Spleen (tissue), 7 donors: Measurements from ENCODE around the gene CATSPERD.

Experiments used
- CTCF ChIP-seq, 11 experiments: fragments of 200-600 bp in 7 of 11; fragments of 450-650 bp in 4 of 11; sonication (generic) in 4 of 11; IDR thresholded peaks in 8 of 11; conservative IDR thresholded peaks in 3 of 11; 1 replicate in 7 of 11; 2 replicates in 4 of 11; pipeline versions ENCODE4 v1.4.0 to v1.8.0; 2016 to 2021; ENCODE audit warnings: antibody characterized with exemption in 11 of 11, inconsistent platforms in 4 of 11, mild to moderate bottlenecking in 1 of 11
- POLR2AphosphoS5 ChIP-seq, 3 donors: sonication (generic); formaldehyde crosslinking; IDR thresholded peaks; one replicate each; pipeline ENCODE4 v1.5.1; 2017; ENCODE audit warnings: antibody characterized with exemption in 3 of 3
- donor health status: DM: no; HTN: no; CAD: no; lungs with moderate emphysema.
- donor health status: DM: no; HTN: no; CAD: no.
- donor health status: DM: no; HTN: no; CAD: no.

- TF ChIP-seq POLR2AphosphoS5 (IDR thresholded peaks at IDR 0.05) (peak; percentile 46 to 77 (median 53)), CTCF (IDR thresholded peaks at IDR 0.05 in 8 of 11, conservative IDR thresholded peaks at IDR 0.05 in 3 of 11) (no peak)
Observed at GRCh38 chr19:5693195-5694166, 27.0 kb upstream of the CATSPERD start.
